Liver (tissue), 9 donors: ENCODE data around the gene DHRS2. TPM values are rescaled to one million over a fixed set of nuclear protein-coding genes. Genes with fewer than 3 reads are reported as not detected.

Source experiments
- DNase-seq: peaks from one replicate; pipeline ENCODE4 v3.0.0-alpha.2; 2017; ENCODE audit warnings: low spot score
- H3K27ac ChIP-seq, 2 donors: one replicate each; pipeline ENCODE4 v1.7.0; 2013; ENCODE audit warnings: inconsistent platforms in 2 of 2, low read length in 2 of 2, control low read depth in 1 of 2, low read depth in 1 of 2, mild to moderate bottlenecking in 1 of 2
- H3K27me3 ChIP-seq, 4 donors: one replicate each; pipeline versions ENCODE4 v1.6.1 to v1.7.0; 2013; ENCODE audit warnings: low read length in 3 of 4, inconsistent platforms in 1 of 4, mild to moderate bottlenecking in 1 of 4, moderate library complexity in 1 of 4; ENCODE audit not compliant: control insufficient read depth in 4 of 4, insufficient read depth in 4 of 4
- H3K36me3 ChIP-seq, 4 donors: one replicate each; pipeline versions ENCODE4 v1.6.1 to v1.7.0; 2013; ENCODE audit warnings: low read length in 3 of 4, mild to moderate bottlenecking in 3 of 4, low read depth in 1 of 4, moderate library complexity in 1 of 4; ENCODE audit not compliant: control insufficient read depth in 4 of 4, insufficient read depth in 3 of 4
- H3K4me1 ChIP-seq, 4 donors: one replicate each; pipeline versions ENCODE4 v1.6.1 to v1.7.0; 2013; ENCODE audit warnings: low read length in 3 of 4, mild to moderate bottlenecking in 3 of 4, moderate library complexity in 1 of 4; ENCODE audit not compliant: control insufficient read depth in 4 of 4, insufficient read depth in 4 of 4
- H3K4me3 ChIP-seq, 3 donors: one replicate each; pipeline versions ENCODE4 v1.6.1 to v1.7.0; 2013; ENCODE audit warnings: low read length in 3 of 3, control low read depth in 1 of 3, low read depth in 1 of 3, mild to moderate bottlenecking in 1 of 3
- H3K9ac ChIP-seq, 2 donors: one replicate each; pipeline ENCODE4 v1.7.0; 2013; ENCODE audit warnings: low read length in 2 of 2, mild to moderate bottlenecking in 2 of 2, moderate library complexity in 2 of 2, control low read depth in 1 of 2, low read depth in 1 of 2
- H3K9me3 ChIP-seq, 4 donors: one replicate each; pipeline versions ENCODE4 v1.6.1 to v1.7.0; 2013; ENCODE audit warnings: low read length in 3 of 4; ENCODE audit not compliant: control insufficient read depth in 4 of 4
- ATF3 ChIP-seq: IDR thresholded peaks from 2 replicates; pipeline ENCODE4 v1.6.1; 2016; ENCODE audit warnings: antibody characterized with exemption
- CTCF ChIP-seq: fragments of 150-350 bp; IDR thresholded peaks from 2 replicates; pipeline ENCODE4 v1.5.1; 2017; ENCODE audit warnings: improper control_type of control experiment, low read depth, low read length; ENCODE audit not compliant: missing input control
- EGR1 ChIP-seq, 2 donors: IDR thresholded peaks; 2 replicates each; pipeline ENCODE4 v1.6.1; 2016 to 2018; ENCODE audit warnings: antibody characterized with exemption in 2 of 2, low read depth in 2 of 2
- FOXA1 ChIP-seq: IDR thresholded peaks from 2 replicates; pipeline ENCODE4 v1.6.1; 2016; ENCODE audit warnings: antibody characterized with exemption
- FOXA2 ChIP-seq: IDR thresholded peaks from 2 replicates; pipeline ENCODE4 v1.6.1; 2016; ENCODE audit warnings: antibody characterized with exemption
- GABPA ChIP-seq, 2 donors: IDR thresholded peaks in 1 of 2; conservative IDR thresholded peaks in 1 of 2; 2 replicates each; pipeline ENCODE4 v1.6.1; 2016; ENCODE audit warnings: antibody characterized with exemption in 2 of 2, mild to moderate bottlenecking in 1 of 2, moderate library complexity in 1 of 2
- HNF4A ChIP-seq, 2 donors: conservative IDR thresholded peaks; 2 replicates each; pipeline ENCODE4 v1.6.1; 2016; ENCODE audit warnings: antibody characterized with exemption in 2 of 2, mild to moderate bottlenecking in 2 of 2
- HNF4G ChIP-seq: IDR thresholded peaks from 2 replicates; pipeline ENCODE4 v1.6.1; 2016; ENCODE audit warnings: antibody characterized with exemption
- JUND ChIP-seq, 2 donors: IDR thresholded peaks; 2 replicates each; pipeline ENCODE4 v1.6.1; 2016; ENCODE audit warnings: antibody characterized with exemption in 2 of 2
- MAX ChIP-seq: IDR thresholded peaks from 2 replicates; pipeline ENCODE4 v1.6.1; 2016; ENCODE audit warnings: antibody characterized with exemption
- NR2F2 ChIP-seq: IDR thresholded peaks from 2 replicates; pipeline ENCODE4 v1.6.1; 2016; ENCODE audit warnings: antibody characterized with exemption
- RAD21 ChIP-seq, 2 donors: IDR thresholded peaks; 2 replicates each; pipeline ENCODE4 v1.6.1; 2016; ENCODE audit warnings: antibody characterized with exemption in 2 of 2, mild to moderate bottlenecking in 2 of 2
- REST ChIP-seq: IDR thresholded peaks from 2 replicates; pipeline ENCODE4 v1.6.1; 2016; ENCODE audit warnings: antibody characterized with exemption, mild to moderate bottlenecking
- RXRA ChIP-seq, 2 donors: IDR thresholded peaks; 2 replicates each; pipeline ENCODE4 v1.6.1; 2017 to 2018; ENCODE audit warnings: antibody characterized with exemption in 2 of 2, mild to moderate bottlenecking in 1 of 2
- SP1 ChIP-seq: IDR thresholded peaks from 2 replicates; pipeline ENCODE4 v1.6.1; 2018; ENCODE audit warnings: antibody characterized with exemption, mild to moderate bottlenecking
- TAF1 ChIP-seq: conservative IDR thresholded peaks from 2 replicates; pipeline ENCODE4 v1.6.1; 2016; ENCODE audit warnings: antibody characterized with exemption, mild to moderate bottlenecking
- YY1 ChIP-seq: IDR thresholded peaks from 2 replicates; pipeline ENCODE4 v1.6.1; 2016; ENCODE audit warnings: antibody characterized with exemption, mild to moderate bottlenecking
- ZBTB33 ChIP-seq: IDR thresholded peaks from 2 replicates; pipeline ENCODE4 v1.6.1; 2016; ENCODE audit warnings: antibody characterized with exemption
- WGBS: extraction: QIAGEN DNeasy Blood & Tissue Kit; methylation state at CpG from one replicate; pipeline ENCODE4 v1.1.7; 2013; 5-methylcytosine and 5-hydroxymethylcytosine counted together
- polyA plus RNA-seq, 2 donors: library from polyadenylated mRNA; stranded (reverse) in 1 of 2; unstranded in 1 of 2; fragments of 200-250 nt in 1 of 2; fragments of >200 nt in 1 of 2; fragmentation: Nextera tagmentation in 1 of 2; extraction: Ambion mirVana in 1 of 2; gene quantifications; one replicate each; pipeline versions ENCODE4 v1.2.1 to v1.2.3, GENCODE V29; 2013 to 2015
- total RNA-seq, 2 donors: library from RNA; depleted of rRNA; stranded (reverse); fragments of >200 nt; gene quantifications; one replicate each; pipeline ENCODE4 v1.2.3, GENCODE V29; 2014
- donor health status: healthy.
- donor health status: healthy.
- donor health status: healthy.
- donor health status: healthy.
- donor health status: healthy.

DHRS2 gene
- total and polyA plus RNA-seq, 4 donors: 0.33 to 1.0 (median 0.62) TPM

GRCh38 chr14:23588884-23589598, 47.1 kb upstream of the DHRS2 start:
- Histone ChIP-seq H3K4me3 (no peak overlapping the region), H3K36me3 (no peaks in the 10 kb centered on the region), H3K9ac (no peak overlapping the region), H3K4me1 (peaks cover 0 to 11% (median 5%) of the 10 kb centered on the region in 4 donors), H3K27ac (no peak overlapping the region), H3K9me3 (no peaks in the 10 kb centered on the region), H3K27me3 (no peaks in the 10 kb centered on the region)
- DNase-seq: peak; percentile 85
- 18% methylated on average over 5 of the region's 5 CpGs for WGBS
- TF ChIP-seq FOXA2 (no peak), CTCF (peak; percentile 96), ATF3 (no peak), YY1 (peak; percentile 68), MAX (no peak), HNF4A (conservative IDR thresholded peaks at IDR 0.05) (peak; percentile 18 to 21), FOXA1 (peak; percentile 51), NR2F2 (no peak), RXRA (IDR thresholded peaks at IDR 0.05) (peak; percentile 36 to 63), SP1 (peak; percentile 41), ZBTB33 (no peak), HNF4G (no peak), GABPA (IDR thresholded peaks at IDR 0.05 in 1 of 2, conservative IDR thresholded peaks at IDR 0.05 in 1 of 2) (no peak), JUND (IDR thresholded peaks at IDR 0.05) (no peak), TAF1 (no peak), EGR1 (IDR thresholded peaks at IDR 0.05; ENCODE audit: low read depth in 2 of 2) (no peak), RAD21 (IDR thresholded peaks at IDR 0.05) (peak; percentile 97 to 98), REST (peak; percentile 15)
